Endothelial cell (in vitro differentiated cells): Measurements from ENCODE around the gene ZNF81. TPM values are rescaled to one million over a fixed set of nuclear protein-coding genes. Genes with fewer than 3 reads are reported as not detected.

Experiments
- DNase-seq: peaks from one replicate; pipeline ENCODE4 v3.0.0; 2021; ENCODE audit warnings: low spot score
- H3K27ac Mint-ChIP-seq: one replicate; pipeline ENCODE4 v1.8.0; 2021; ENCODE audit warnings: mixed read lengths, inconsistent platforms; ENCODE audit not compliant: unreplicated experiment
- H3K27me3 Mint-ChIP-seq: one replicate; pipeline ENCODE4 v1.8.0; 2021; ENCODE audit warnings: mild to moderate bottlenecking, moderate library complexity, mixed read lengths, inconsistent platforms; ENCODE audit not compliant: unreplicated experiment
- H3K36me3 Mint-ChIP-seq: one replicate; pipeline ENCODE4 v1.8.0; 2021; ENCODE audit warnings: mild to moderate bottlenecking, low read depth, mixed read lengths, inconsistent platforms; ENCODE audit not compliant: unreplicated experiment
- H3K4me1 Mint-ChIP-seq: one replicate; pipeline ENCODE4 v1.8.0; 2021; ENCODE audit warnings: mild to moderate bottlenecking, mixed read lengths, inconsistent platforms; ENCODE audit not compliant: unreplicated experiment
- H3K4me3 Mint-ChIP-seq: one replicate; pipeline ENCODE4 v1.8.0; 2021; ENCODE audit warnings: mild to moderate bottlenecking, mixed read lengths, inconsistent platforms; ENCODE audit not compliant: unreplicated experiment
- H3K9me3 Mint-ChIP-seq: one replicate; pipeline ENCODE4 v1.8.0; 2021; ENCODE audit warnings: mixed read lengths, inconsistent platforms; ENCODE audit not compliant: unreplicated experiment
- total RNA-seq: library from RNA; stranded (reverse); fragmentation: NEBNext Ultra II Directional; extraction: Animal tissue kit (Norgen Biotek cat#: 25700); gene quantifications from one replicate; pipeline ENCODE4 v1.2.1, GENCODE V29; 2021; ENCODE audit not compliant: unreplicated experiment
- TF ChIP-seq, protein P1 (sequence below): fragments of 200-600 bp; sonication (generic); IDR thresholded peaks from one replicate; pipeline ENCODE4 v1.5.0; 2021; ENCODE audit warnings: antibody characterized with exemption; ENCODE audit not compliant: unreplicated experiment

ZNF81 gene
- total RNA-seq, 1 donor from 2014 or later, result 8.8 TPM

DNA sequence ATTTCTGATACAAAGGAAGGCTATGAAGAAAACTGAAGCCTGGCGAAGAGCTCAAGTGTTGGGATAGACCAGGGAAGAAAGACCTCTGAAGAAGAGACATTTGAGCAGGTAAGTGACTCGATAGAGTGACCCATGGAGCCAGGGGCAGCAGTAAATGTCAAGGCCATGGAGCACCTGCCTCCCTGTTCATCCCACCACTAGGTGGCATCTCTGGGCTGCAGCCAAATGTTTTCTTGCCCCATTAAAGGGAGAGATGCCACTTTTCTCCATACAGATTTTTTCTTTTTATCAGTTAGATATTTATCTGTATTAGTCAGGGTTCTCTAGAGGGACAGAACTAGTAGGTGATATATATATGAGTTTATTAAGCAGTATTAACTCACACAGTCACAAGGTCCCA, 4.9 kb upstream of the ZNF81 start:
- no peaks in the 10 kb centered on the region for H3K36me3 Mint-ChIP-seq
- no peaks in the 10 kb centered on the region for H3K27me3 Mint-ChIP-seq
- H3K9me3 Mint-ChIP-seq, result no peaks in the 10 kb centered on the region
- H3K4me1 Mint-ChIP-seq, result no peaks in the 10 kb centered on the region
- TF ChIP-seq, protein P1, sequence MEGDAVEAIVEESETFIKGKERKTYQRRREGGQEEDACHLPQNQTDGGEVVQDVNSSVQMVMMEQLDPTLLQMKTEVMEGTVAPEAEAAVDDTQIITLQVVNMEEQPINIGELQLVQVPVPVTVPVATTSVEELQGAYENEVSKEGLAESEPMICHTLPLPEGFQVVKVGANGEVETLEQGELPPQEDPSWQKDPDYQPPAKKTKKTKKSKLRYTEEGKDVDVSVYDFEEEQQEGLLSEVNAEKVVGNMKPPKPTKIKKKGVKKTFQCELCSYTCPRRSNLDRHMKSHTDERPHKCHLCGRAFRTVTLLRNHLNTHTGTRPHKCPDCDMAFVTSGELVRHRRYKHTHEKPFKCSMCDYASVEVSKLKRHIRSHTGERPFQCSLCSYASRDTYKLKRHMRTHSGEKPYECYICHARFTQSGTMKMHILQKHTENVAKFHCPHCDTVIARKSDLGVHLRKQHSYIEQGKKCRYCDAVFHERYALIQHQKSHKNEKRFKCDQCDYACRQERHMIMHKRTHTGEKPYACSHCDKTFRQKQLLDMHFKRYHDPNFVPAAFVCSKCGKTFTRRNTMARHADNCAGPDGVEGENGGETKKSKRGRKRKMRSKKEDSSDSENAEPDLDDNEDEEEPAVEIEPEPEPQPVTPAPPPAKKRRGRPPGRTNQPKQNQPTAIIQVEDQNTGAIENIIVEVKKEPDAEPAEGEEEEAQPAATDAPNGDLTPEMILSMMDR, result peak; percentile 52
- H3K27ac Mint-ChIP-seq, result no peak overlapping the region
- no peak overlapping the region for H3K4me3 Mint-ChIP-seq
- DNase-seq, result peak; percentile 46

DNA sequence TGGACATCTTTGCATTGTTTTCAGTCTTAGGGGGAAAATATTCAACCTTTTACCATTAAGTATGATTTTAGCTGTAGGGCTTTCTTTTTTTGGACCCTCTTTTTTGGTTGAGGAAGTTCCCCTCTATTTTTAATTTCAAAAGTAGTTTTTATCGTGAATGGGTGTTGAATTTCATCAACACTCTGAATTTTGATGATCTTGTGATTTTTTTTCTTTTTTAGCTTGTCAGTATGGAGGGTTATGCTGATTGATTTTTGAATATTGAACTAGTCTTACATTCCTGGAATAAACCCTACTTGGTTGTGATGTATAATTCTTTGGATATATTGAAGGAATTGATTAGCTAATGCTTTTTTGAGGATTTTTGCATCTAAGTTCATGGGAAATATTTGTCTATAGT, 1.7 kb downstream of the ZNF81 start:
- Mint-ChIP-seq H3K9me3 (no peaks in the 10 kb centered on the region), H3K27ac (no peak overlapping the region), H3K4me1 (no peaks in the 10 kb centered on the region), H3K4me3 (no peak overlapping the region), H3K27me3 (no peaks in the 10 kb centered on the region), H3K36me3 (no peaks in the 10 kb centered on the region)
- TF ChIP-seq, protein P1, result no peak
- no peak for DNase-seq

DNA sequence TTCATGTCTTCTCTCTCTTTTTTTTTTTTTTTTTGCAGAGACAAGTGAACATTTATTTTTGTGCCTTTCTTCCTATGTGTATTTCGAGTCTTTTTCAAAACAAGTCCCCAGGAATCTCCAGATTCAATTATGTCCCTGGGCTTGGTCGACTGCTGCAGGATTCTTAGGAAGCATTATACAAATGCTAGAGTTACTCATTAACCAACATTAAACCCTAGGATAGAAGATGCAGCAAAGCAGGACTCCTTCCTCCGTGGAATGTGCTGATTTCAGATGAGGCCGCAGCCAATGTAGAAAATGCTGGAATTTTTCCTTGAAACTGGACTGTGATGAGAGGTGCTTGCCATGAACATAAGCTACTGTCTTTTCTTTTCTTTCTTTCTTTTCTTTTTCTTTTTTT, 3.4 kb downstream of the ZNF81 start:
- Mint-ChIP-seq H3K4me3 (no peak overlapping the region), H3K36me3 (no peaks in the 10 kb centered on the region), H3K27me3 (no peaks in the 10 kb centered on the region), H3K4me1 (no peaks in the 10 kb centered on the region), H3K9me3 (no peaks in the 10 kb centered on the region), H3K27ac (no peak overlapping the region)
- DNase-seq, result no peak
- TF ChIP-seq, protein P1, result no peak

DNA sequence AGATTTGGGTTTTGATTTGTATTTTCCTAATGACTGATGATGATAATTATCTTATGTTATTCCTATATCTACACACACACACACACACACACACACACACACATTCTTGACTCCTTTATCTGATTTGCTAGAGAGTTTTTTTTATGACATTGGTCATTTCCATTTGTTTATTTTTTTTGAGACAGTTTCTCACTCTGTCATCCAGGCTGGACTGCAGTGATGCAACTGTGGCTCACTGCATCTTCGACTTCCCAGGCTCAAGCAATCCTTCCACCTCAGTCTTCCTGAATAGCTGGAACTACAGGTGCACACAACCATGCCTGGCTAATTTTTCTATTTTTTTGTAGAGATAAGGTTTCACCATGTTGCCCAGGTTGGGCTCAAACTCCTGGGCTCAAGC, 6.7 kb downstream of the ZNF81 start:
- Mint-ChIP-seq H3K4me3 (no peak overlapping the region), H3K27ac (no peak overlapping the region), H3K4me1 (no peaks in the 10 kb centered on the region), H3K27me3 (no peaks in the 10 kb centered on the region), H3K9me3 (no peaks in the 10 kb centered on the region), H3K36me3 (peaks cover 3% of the 10 kb centered on the region)
- no peak for DNase-seq
- TF ChIP-seq, protein P1, result no peak

DNA sequence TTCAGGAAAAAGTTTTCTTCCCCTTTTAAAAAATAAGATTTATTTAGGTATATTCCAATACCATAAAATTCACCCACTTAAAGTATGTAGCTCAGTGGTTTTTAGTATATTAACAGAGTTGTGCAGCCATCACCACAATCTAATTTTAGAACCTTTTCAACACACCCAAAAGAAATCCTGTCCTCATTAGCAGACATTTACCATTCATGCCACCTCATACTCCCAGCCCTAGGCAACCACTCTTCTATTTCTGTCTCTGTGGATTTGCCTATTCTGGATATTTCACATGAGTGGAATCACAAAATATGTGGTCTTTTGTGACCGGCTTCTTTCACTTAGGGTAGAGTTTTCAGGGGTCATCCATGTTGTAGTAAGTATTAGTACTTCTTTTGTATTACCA, 7.4 kb downstream of the ZNF81 start:
- Mint-ChIP-seq H3K36me3 (peaks cover 3% of the 10 kb centered on the region), H3K4me1 (no peaks in the 10 kb centered on the region), H3K4me3 (no peak overlapping the region), H3K9me3 (no peaks in the 10 kb centered on the region), H3K27me3 (no peaks in the 10 kb centered on the region), H3K27ac (no peak overlapping the region)
- no peak for DNase-seq
- TF ChIP-seq, protein P1, result no peak
